HFF-Myc (cell line): ENCODE results near the gene METAP1D.

Experiments used
- DNase-seq: peaks from one replicate; pipeline ENCODE4 v3.0.0-alpha.2; 2011; ENCODE audit warnings: low read depth; ENCODE audit errors: extremely low read depth
- H3K4me3 ChIP-seq: replicated peaks from 2 replicates; pipeline ENCODE4 v1.5.1; 2011; ENCODE audit warnings: low read depth, mild to moderate bottlenecking, control low read depth, low read length
- CTCF ChIP-seq: IDR thresholded peaks from 2 replicates; pipeline ENCODE4 v1.5.1; 2012; ENCODE audit warnings: mild to moderate bottlenecking, low read depth, low read length, control low read depth; ENCODE audit errors: missing control alignments

Gene METAP1D

DNA sequence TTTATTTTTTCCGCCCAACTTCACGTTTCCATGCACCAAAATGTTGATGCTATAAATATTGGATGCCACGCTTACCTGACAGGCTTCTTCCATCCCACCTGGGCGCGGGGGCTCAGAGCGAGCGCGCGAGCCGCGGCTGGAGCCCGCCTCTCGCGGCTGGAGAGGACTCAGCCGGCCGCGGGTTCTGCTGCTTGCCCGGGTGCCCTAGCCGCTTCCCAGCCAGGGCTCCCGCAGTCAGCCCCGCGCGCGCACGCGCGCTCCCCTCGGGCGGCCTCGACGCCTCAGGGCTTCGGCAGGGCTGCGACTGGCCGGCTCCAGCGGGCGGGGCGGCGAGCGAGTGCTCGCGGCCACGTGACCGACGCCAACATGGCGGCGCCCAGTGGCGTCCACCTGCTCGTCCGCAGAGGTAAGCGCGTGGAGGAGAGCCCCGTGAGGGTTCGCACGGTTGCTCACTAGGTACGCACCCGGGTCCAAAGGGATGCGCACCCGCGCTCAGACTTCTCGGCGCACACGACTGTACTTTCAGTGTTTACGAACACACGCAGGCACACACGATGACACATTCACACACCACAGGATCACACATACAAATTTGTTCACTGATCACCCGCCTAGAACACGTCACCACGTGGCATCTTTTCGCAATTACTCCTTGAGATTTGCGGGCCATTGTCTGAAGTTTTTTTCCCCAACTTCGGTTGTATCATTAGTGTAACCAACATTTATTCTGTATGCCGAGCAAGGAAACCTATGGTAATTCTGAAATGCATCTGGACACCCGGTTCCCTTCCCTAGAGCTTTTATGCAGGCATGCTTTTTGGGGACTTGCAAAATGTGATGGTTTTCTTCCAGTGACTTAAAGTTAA is at the start of gene METAP1D:
Gene METAP1D (plus strand): TSS at position 350 of the 866 bp plus-strand sequence. CDS start 17 bp downstream, at position 367.
- DNase-seq = peak; percentile 66
- peak within 1 kb of the TSS; percentile 66 for H3K4me3 ChIP-seq
- no peak for TF ChIP-seq CTCF

DNA sequence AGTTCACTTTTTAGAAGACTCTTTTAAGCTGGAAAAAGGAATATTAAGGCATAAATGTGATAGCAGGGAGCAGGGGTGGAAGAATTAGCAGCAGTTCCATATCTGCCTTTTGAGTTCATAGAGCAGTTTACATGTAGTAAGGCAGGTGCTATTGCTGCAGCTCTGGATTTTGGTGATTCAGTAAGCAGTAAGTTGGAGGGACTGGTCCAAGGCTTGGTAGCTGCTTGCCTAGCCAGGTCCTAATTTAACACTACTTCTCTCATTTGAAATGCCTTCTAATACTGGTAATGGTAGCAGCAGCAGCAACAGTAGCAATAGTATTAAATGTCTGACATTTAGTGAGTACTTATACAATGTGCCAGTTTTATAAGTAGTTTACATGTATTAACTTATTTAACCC is 47.5 kb upstream of the METAP1D start:
- no peak for TF ChIP-seq CTCF
- H3K4me3 ChIP-seq = no peak overlapping the region
- no peak for DNase-seq

DNA sequence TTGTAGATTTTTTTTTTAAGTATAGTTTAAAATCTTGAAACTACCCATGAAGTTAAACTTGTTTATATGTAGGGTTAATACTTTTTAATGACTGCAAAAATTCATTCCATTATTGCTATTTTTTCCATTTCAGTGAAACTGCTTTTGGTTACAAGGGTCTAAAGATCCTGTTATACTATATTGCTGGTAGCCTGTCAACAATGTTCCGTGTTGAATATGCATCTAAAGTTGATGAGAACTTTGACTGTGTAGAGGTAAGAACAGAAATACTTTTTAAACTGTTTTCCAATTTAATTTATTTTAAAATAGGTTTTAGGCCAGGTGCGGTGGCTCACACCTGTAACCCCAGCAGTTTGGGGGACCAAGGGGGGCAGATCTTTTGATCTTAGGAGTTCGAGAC is 47.0 kb upstream of the METAP1D start:
- TF ChIP-seq CTCF = no peak
- DNase-seq = no peak
- H3K4me3 ChIP-seq = no peak overlapping the region

DNA sequence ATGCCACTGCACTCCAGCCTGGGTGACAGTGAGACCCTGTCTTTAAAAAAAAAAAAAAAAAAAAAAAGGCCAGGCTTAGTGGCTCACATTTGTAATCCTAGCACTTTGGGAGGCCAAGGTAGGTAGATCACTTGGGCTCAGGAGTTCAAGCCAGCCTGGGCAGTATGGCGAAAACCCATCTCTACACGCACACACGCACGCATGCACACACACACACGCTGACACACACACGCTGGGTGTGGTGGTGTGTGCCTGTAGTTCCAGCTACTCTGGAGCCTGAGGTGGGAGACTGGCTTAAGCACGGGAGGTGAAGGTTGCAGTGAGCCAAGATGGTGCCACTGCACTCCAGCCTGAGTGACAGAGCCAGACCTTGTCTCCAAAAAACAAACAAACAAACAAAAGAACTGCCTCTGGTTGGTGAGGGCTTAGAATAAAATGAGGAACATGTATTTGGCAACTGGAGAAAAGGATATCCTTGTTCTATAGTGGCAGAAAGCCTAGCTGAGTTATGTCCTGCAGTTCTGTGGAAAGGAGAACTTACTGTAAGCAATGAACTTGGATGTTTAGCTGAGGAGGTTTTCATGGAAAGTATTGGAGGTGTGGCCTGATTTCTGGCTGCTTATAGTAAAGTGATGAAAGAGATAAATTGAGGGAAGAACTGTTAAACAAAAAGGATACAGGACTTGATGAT is 43.5 kb upstream of the METAP1D start:
- no peak for DNase-seq
- H3K4me3 ChIP-seq = no peak overlapping the region
- TF ChIP-seq CTCF = no peak

DNA sequence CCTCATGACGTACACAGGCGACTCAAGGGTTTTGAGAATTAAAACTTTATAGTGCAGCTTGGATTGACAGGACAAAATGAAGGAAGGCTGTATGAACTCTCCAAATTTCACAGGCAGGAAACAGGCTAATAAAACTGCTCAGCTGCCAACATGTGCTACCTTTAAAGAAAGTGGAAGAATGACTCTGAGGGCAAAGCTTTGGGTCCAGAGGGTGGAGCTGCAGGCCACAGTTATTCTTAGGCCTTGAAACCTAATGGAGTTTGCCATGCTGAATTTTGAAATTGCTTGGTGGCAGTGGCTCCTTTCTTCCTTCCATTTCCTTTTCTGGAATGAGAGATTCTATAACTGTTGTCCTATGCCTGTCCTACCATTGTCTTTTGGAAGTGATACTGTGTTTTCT is 42.7 kb upstream of the METAP1D start:
- TF ChIP-seq CTCF = peak; percentile 31
- peak; percentile 25 for DNase-seq

GRCh38 chr2:171958475-171958874 is 41.3 kb upstream of the METAP1D start:
- no peak overlapping the region for H3K4me3 ChIP-seq
- DNase-seq = no peak
- no peak for TF ChIP-seq CTCF

More for the DNA sequence above, 42.7 kb upstream of the METAP1D start:
- H3K4me3 ChIP-seq = no peak overlapping the region
